ENCODE results near the gene ZFP36. TPM values are rescaled to one million over a fixed set of nuclear protein-coding genes. Genes with fewer than 3 reads are reported as not detected.
A peak's percentile ranks its signal among the peaks of the same experiment; 100 is the strongest.

ZFP36 gene, protein sequence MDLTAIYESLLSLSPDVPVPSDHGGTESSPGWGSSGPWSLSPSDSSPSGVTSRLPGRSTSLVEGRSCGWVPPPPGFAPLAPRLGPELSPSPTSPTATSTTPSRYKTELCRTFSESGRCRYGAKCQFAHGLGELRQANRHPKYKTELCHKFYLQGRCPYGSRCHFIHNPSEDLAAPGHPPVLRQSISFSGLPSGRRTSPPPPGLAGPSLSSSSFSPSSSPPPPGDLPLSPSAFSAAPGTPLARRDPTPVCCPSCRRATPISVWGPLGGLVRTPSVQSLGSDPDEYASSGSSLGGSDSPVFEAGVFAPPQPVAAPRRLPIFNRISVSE
- total RNA-seq (100 to 1,000 TPM; 151 to 152 TPM), polyA plus RNA-seq (100 to 1,000 TPM; 164 to 191 TPM)

DNA sequence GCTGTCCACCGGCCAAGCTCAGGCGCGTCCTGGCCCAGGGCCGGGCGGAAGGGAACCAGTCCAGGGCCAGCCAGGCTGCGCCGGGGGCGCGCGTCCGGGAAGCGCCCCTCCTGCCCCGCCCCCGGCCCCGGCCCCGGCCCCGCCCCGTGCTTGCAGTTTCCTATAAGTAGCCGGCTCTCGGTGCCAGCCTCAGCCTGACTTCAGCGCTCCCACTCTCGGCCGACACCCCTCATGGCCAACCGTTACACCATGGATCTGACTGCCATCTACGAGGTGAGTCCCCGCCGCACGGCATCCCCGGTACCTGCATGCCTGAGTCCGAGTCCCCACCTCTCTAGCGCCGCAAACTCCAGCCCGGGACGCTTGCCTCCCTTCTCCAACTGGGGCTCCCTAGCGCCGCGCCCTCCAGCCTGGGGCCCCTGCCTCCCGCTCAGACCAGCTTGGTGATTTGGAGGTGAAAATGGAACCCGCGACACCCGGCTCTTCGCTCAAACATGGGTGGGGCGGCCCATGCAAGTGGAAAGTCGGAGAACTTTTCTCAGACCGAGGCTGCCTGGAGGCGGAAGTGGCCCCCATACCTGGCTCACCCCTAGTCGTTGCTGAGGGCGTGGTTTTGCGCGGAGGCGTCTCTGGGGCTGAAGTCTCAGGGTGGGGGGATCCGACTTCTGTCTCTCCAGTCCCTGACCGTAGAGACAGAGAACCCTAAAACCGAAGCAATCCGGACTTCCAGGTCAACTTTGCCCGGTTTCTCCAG is at the start of gene ZFP36:
TSS of gene ZFP36 (plus strand) at position 192 of the 754 bp plus-strand sequence. CDS start at position 250, 58 bp downstream.
- CTCF ChIA-PET (ENCODE audit: partially characterized antibody), result interaction anchor here (1.8 to 4.3 kb wide), 2 partner anchors 9 to 29 kb away, joined by 8 to 54 read pairs; partner anchors contain the start of gene RPS16
- H3K27ac ChIP-seq (ENCODE audit: low read depth, low read length), result peak within 1 kb of the TSS; percentile 100

DNA sequence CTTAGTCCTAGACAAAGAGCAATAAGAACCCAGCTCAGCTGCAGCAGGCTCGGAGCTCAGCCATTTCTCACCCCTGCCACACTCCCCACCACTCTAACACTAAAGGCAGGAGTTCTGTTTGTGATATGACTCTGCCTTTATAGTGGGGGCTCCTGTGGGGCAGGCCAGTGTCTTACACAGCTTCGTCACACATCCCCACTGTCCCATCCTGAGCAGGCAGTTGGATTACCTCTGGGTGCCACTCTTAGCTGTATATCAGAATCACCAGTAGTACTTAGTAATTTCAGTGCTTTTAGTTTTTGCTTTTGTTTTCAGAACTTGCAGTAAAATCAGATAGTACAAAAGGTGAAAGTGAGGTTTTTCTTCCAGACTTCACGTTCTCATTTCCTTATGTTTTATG is 47.6 kb upstream of the ZFP36 start:
- Histone ChIP-seq H3K4me3 (ENCODE audit: low read length in 2 of 2) (no peak overlapping the region), H3K27me3 (ENCODE audit: insufficient read depth, low read length) (no peaks in the 10 kb centered on the region), H3K27ac (ENCODE audit: low read depth, low read length) (no peak overlapping the region), H3K4me1 (ENCODE audit: insufficient read depth, low read length) (no peaks in the 10 kb centered on the region), H3K36me3 (ENCODE audit: insufficient read depth, low read length) (peaks cover 72% of the 10 kb centered on the region), H3K9me3 (ENCODE audit: control insufficient read depth in 1 of 2, low read length in 2 of 2) (no peaks in the 10 kb centered on the region)
- POLR2A ChIA-PET (ENCODE audit: partially characterized antibody), result no interaction called here
- Mint-ChIP-seq H3K36me3 (peaks cover 48 to 74% of the 10 kb centered on the region in 2 donors), H3K27me3 (no peaks in the 10 kb centered on the region), H3K4me1 (peaks cover 0 to 4% (median 1%) of the 10 kb centered on the region in 4 donors), H3K27ac (peak overlapping the region in 2 of 7 donors; percentile 22 to 32), H3K4me3 (no peak overlapping the region), H3K9me3 (no peaks in the 10 kb centered on the region)
- CTCF ChIA-PET (ENCODE audit: partially characterized antibody), result no interaction called here
- no peak for DNase-seq
- intact Hi-C loops (cut with micrococcal nuclease), result no loop called here

More for the DNA sequence above, at the start of gene ZFP36:
- POLR2A ChIA-PET (ENCODE audit: partially characterized antibody), result interaction anchor here (0.5 to 11.3 kb wide), 14 partner anchors 8 to 1013 kb away, joined by 3 to 276 read pairs (median 8); partner anchors contain the start of genes GMFG, MED29, PAF1 and RPS16
- Mint-ChIP-seq H3K9me3 (peaks cover 0 to 11% (median 0%) of the 10 kb centered on the region in 8 donors), H3K27ac (peak within 1 kb of the TSS; percentile 99 to 100 (median 100)), H3K36me3 (peaks cover 22 to 52% of the 10 kb centered on the region in 2 donors), H3K4me3 (peak within 1 kb of the TSS; percentile 88 to 99 (median 97)), H3K4me1 (peaks cover 38 to 95% (median 55%) of the 10 kb centered on the region in 4 donors), H3K27me3 (peaks cover 0 to 2% of the 10 kb centered on the region in 2 donors)
- intact Hi-C loops (cut with micrococcal nuclease), result loop anchor here (2.0 kb wide), 1 partner anchor 556 kb away; no protein-coding TSS in a partner anchor
- H3K9me3 ChIP-seq (ENCODE audit: control insufficient read depth in 1 of 2, low read length in 2 of 2), result no peaks in the 10 kb centered on the region
- peaks cover 66% of the 10 kb centered on the region for H3K4me1 ChIP-seq (ENCODE audit: insufficient read depth, low read length)
- peaks cover 14% of the 10 kb centered on the region for H3K36me3 ChIP-seq (ENCODE audit: insufficient read depth, low read length)
- DNase-seq, result peak; percentile 86 to 88 (median 87)
- H3K27me3 ChIP-seq (ENCODE audit: insufficient read depth, low read length), result no peaks in the 10 kb centered on the region
- H3K4me3 ChIP-seq (ENCODE audit: low read length in 2 of 2), result peak within 1 kb of the TSS; percentile 97 to 100

DNA sequence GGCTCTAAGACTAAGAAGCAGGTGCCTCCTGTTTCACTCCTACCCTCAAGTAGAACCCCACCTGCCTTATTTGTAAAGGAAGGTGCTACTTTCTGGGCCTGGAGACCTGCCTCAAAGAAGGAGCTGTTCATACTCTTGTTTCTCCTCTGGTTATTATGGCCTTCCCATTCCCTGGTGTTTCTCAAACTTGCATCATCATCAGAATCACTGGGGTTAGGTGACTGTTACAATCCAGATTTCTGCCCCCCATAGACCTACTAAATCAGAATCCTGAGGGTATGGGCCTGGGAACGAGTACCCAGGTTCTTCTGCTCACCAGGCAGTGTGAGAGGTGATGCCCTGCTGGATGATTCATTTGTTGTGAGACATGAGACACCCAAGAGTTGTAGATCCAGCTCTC is 46.0 kb upstream of the ZFP36 start:
- Histone ChIP-seq H3K36me3 (ENCODE audit: insufficient read depth, low read length) (peaks cover 67% of the 10 kb centered on the region), H3K9me3 (ENCODE audit: control insufficient read depth in 1 of 2, low read length in 2 of 2) (no peaks in the 10 kb centered on the region), H3K4me1 (ENCODE audit: insufficient read depth, low read length) (no peaks in the 10 kb centered on the region), H3K27me3 (ENCODE audit: insufficient read depth, low read length) (no peaks in the 10 kb centered on the region), H3K4me3 (ENCODE audit: low read length in 2 of 2) (no peak overlapping the region), H3K27ac (ENCODE audit: low read depth, low read length) (no peak overlapping the region)
- intact Hi-C loops (cut with micrococcal nuclease), result no loop called here
- peaks cover 0 to 6% (median 1%) of the 10 kb centered on the region in 4 donors for H3K4me1 Mint-ChIP-seq
- POLR2A ChIA-PET (ENCODE audit: partially characterized antibody), result no interaction called here
- peaks cover 42 to 74% of the 10 kb centered on the region in 2 donors for H3K36me3 Mint-ChIP-seq
- no peak for DNase-seq
- CTCF ChIA-PET (ENCODE audit: partially characterized antibody), result no interaction called here
- H3K9me3 Mint-ChIP-seq, result no peaks in the 10 kb centered on the region
- no peak overlapping the region for H3K27ac Mint-ChIP-seq
- H3K4me3 Mint-ChIP-seq, result no peak overlapping the region
- no peaks in the 10 kb centered on the region for H3K27me3 Mint-ChIP-seq

DNA sequence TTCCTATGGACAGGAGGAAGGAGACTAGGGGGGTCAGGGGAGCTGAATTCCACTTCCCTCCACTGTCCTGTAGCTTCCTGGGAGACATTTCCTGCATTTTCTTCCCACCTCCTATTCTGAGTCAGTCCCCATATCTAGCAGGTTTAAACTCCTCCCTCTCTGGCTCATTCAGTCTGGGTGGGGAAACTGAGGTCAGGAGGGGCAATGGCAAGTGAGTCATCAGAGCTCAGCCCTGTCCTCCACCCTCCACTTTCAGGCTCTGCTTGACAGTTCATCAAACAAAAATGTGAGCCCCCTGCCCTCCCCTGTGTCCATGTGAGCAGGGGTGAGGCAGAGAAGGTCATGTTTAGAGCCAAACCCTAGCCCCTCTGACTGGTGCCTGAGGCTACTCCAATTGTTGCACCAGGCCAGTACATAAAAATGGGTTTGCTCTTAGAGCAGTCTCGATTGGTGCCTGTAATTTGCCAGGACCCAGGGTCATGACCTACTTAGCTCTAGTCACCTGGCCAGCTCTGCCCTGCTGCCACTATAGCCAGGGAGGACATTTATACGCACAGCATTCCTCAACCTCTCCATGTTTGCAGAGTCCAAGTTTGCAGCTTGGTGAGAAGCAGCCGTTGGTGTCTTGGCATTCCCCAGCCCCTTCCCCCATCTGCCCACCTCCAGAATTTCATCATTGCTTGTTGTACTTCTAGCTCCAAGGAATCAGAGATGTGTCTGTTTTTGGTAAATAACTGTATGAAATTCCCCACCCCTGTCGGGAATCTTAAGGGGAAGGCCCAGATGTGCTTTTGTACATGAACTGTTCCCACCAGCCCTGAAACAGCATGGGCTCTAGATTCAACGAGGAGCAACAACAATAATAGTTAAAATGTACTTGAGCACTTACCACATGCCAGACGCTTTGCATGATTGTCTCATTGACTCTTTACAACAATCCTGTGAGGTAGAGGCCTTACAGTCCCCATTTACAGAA is 43.7 kb upstream of the ZFP36 start:
- DNase-seq, result no peak
- Mint-ChIP-seq H3K36me3 (peaks cover 25 to 64% of the 10 kb centered on the region in 2 donors), H3K9me3 (no peaks in the 10 kb centered on the region), H3K27ac (peak overlapping the region in 6 of 7 donors; percentile 17 to 87 (median 63)), H3K4me1 (peaks cover 0 to 6% (median 0%) of the 10 kb centered on the region in 4 donors), H3K4me3 (no peak overlapping the region), H3K27me3 (no peaks in the 10 kb centered on the region)
- no peak overlapping the region for H3K27ac ChIP-seq (ENCODE audit: low read depth, low read length)
- H3K4me3 ChIP-seq (ENCODE audit: low read length in 2 of 2), result no peak overlapping the region
- H3K27me3 ChIP-seq (ENCODE audit: insufficient read depth, low read length), result no peaks in the 10 kb centered on the region
- CTCF ChIA-PET (ENCODE audit: partially characterized antibody), result interaction anchor here (1.1 kb wide), 1 partner anchor 406 kb away, joined by 3 read pairs; no protein-coding TSS in a partner anchor
- H3K9me3 ChIP-seq (ENCODE audit: control insufficient read depth in 1 of 2, low read length in 2 of 2), result no peaks in the 10 kb centered on the region
- H3K4me1 ChIP-seq (ENCODE audit: insufficient read depth, low read length), result no peaks in the 10 kb centered on the region
- peaks cover 47% of the 10 kb centered on the region for H3K36me3 ChIP-seq (ENCODE audit: insufficient read depth, low read length)
- intact Hi-C loops (cut with micrococcal nuclease), result no loop called here
- POLR2A ChIA-PET (ENCODE audit: partially characterized antibody), result interaction anchor here (1.2 kb wide), 1 partner anchor 10 kb away, joined by 3 read pairs; no protein-coding TSS in a partner anchor

DNA sequence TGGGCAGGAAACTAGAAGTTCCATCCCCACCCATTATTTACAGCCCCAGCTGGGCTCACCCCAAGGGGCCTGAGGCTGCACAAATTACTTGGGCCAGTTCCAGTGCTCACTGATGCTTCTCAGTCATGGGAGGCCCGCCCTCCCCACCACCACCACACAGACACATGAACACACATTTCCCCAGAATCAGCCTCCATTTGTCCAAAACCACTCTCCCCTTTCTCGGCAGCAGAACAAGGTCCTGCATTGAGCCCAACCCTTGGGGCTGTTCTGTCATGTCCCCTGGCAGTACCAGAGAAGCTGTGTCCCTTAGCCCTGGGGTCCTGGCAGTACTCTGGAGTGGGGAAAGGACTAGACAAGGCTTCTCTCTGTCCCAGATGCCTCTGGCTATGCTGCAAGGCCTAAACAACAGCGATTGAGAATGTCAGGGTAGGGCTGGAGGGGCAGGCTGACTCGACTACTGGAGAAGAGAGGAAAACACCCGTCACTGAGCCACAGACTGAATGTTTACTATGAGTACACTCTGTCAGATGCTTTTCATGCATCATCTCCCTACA is 42.7 kb upstream of the ZFP36 start:
- Mint-ChIP-seq H3K4me1 (peaks cover 0 to 6% (median 0%) of the 10 kb centered on the region in 4 donors), H3K27ac (peak overlapping the region in 3 of 7 donors; percentile 29 to 84 (median 79)), H3K36me3 (peaks cover 25 to 65% of the 10 kb centered on the region in 2 donors), H3K9me3 (no peaks in the 10 kb centered on the region), H3K27me3 (no peaks in the 10 kb centered on the region), H3K4me3 (no peak overlapping the region)
- Histone ChIP-seq H3K36me3 (ENCODE audit: insufficient read depth, low read length) (peaks cover 38% of the 10 kb centered on the region), H3K27ac (ENCODE audit: low read depth, low read length) (no peak overlapping the region), H3K4me1 (ENCODE audit: insufficient read depth, low read length) (no peaks in the 10 kb centered on the region), H3K4me3 (ENCODE audit: low read length in 2 of 2) (no peak overlapping the region), H3K27me3 (ENCODE audit: insufficient read depth, low read length) (no peaks in the 10 kb centered on the region), H3K9me3 (ENCODE audit: control insufficient read depth in 1 of 2, low read length in 2 of 2) (no peaks in the 10 kb centered on the region)
- DNase-seq, result no peak
- ChIA-PET CTCF (ENCODE audit: partially characterized antibody) (no interaction called here), POLR2A (ENCODE audit: partially characterized antibody) (no interaction called here)
- intact Hi-C loops (cut with micrococcal nuclease), result no loop called here

DNA sequence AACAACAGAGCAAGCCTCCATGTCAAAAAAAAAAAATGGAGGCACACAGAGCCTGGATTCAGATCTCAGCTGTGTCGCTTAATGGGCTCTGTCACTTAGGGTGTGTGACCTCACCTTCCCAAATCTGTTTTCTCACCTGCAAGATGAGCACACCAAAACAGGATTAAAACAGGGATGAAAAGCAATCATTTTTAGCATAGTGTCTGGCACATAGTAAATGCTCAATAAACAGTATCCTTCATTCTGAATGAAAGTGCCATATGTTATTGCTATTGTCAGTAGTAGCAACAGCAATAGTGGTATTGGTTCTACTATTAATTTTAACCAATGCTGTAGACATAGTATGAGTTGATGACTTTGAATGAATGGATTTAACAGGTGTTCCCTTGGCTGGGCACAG is 41.1 kb upstream of the ZFP36 start:
- ChIA-PET CTCF (ENCODE audit: partially characterized antibody) (no interaction called here), POLR2A (ENCODE audit: partially characterized antibody) (no interaction called here)
- no peaks in the 10 kb centered on the region for H3K4me1 ChIP-seq (ENCODE audit: insufficient read depth, low read length)
- H3K4me3 Mint-ChIP-seq, result no peak overlapping the region
- no peaks in the 10 kb centered on the region for H3K9me3 Mint-ChIP-seq
- no peak for DNase-seq
- no peaks in the 10 kb centered on the region for H3K27me3 ChIP-seq (ENCODE audit: insufficient read depth, low read length)
- H3K4me1 Mint-ChIP-seq, result peaks cover 0 to 3% (median 0%) of the 10 kb centered on the region in 4 donors
- H3K9me3 ChIP-seq (ENCODE audit: control insufficient read depth in 1 of 2, low read length in 2 of 2), result no peaks in the 10 kb centered on the region
- peaks cover 40% of the 10 kb centered on the region for H3K36me3 ChIP-seq (ENCODE audit: insufficient read depth, low read length)
- H3K27ac Mint-ChIP-seq, result no peak overlapping the region
- intact Hi-C loops (cut with micrococcal nuclease), result no loop called here
- peaks cover 28 to 63% of the 10 kb centered on the region in 2 donors for H3K36me3 Mint-ChIP-seq
- H3K27ac ChIP-seq (ENCODE audit: low read depth, low read length), result no peak overlapping the region
- no peak overlapping the region for H3K4me3 ChIP-seq (ENCODE audit: low read length in 2 of 2)
- H3K27me3 Mint-ChIP-seq, result no peaks in the 10 kb centered on the region

Measured in CD4-positive, alpha-beta memory T cell (primary cell).